ENCODE data around the gene COL19A1. TPM values are rescaled to one million over a fixed set of nuclear protein-coding genes. Genes with fewer than 3 reads are reported as not detected.

Gene COL19A1
- total RNA-seq, 1 donor from 2014 or later = 2.0 TPM

DNA sequence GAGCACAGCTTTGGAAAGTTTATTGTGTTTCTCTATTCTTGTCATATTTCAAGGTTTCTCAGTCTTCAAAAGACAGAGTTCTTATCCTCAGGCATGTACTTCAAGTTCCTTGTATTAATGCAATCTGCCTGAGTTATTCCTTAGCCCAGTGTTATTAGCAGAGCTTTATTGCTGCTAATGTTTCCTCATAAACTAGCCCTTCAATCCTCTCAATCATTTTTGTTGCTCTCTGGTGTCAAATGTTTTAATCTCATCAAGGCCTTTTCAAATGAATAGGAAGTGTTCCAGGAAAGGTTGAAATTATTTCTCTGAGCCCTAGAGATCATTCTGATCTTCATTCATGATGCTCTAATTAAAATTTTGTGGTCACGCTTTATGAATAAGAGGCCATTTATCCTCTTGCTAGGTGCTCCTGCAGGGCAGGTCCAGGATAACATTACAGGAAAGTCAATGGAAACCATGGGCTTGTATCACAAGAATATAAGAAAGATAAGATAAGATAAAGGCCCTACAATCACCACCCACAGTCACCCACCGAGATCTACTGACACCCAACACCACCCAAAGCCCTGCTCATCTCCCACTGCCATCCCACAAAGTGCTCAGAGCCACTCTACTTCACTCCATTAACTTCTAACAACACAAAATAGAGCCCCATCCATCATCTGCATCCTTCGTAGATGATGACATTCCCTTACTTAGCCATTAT is 310.6 kb downstream of the COL19A1 start:
- no peak for DNase-seq
- intact Hi-C loops (cut with DNase I) = no loop called here
- ATAC-seq (ENCODE audit: poor library complexity) = no peak

DNA sequence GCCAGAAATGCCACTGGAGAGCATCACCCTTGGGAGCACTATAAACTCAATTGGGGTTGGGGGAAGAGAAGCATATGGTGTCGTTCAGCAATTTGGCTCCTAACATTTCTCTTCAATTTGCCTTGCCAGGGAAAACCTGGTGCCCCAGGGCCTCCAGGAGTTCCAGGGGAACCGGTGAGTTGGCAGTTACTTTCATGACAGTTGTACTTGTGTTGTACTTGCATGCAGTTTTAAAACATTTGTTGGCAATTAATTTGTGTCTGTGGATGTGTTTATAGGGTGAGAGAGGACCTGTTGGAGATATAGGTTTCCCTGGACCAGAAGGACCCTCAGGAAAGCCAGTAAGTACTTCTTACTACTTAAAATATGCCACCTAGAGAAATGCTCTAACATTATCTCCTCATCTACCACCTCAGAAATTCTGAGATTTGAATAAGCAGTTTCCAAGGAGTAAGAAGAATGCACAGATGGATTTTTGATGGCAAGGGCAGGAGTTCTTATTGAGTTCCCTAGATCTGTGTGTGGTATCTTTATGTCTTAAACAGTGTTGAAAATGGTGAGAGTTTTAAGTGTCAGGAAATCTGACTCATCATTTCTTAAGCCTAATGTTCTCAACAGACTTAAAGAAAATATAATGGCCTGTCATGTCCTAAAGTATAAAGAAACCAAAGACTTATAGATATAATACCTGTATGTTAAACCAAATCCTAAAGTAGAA is 314.0 kb downstream of the COL19A1 start:
- intact Hi-C loops (cut with DNase I) = no loop called here
- DNase-seq (no peak), ATAC-seq (ENCODE audit: poor library complexity) (no peak)

DNA sequence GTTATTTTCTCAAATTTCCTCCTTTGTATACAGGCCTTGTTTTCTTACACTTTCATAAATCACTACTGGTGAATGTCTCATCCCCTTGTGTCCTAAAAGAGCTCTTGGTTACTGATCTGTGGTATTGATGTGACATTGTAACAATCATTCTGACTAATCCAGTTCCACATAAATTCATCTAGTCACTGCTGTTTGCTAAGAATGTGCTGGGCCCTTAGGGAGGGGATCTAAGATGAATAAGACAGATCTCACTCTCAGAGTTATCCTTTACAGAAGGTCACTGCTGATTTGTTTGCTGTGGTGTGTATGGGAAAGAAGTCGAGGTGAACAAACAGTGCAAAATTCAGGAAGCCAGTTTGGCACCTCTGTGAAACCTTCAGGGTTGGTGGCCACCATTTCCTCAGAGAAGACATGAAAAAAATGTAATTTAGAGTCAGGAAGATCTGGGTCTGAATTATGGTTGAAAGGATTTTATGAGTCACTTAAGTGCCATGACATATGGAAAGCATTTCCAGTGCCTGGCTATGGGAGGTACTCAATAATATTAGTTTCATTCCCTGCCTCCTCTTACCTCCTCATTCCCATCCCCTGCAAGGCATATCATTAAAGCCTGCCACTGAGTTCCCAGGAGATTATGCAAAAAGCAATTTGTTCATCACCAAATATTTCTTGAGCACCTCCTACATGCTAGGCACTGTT is 314.7 kb downstream of the COL19A1 start:
- DNase-seq (no peak), ATAC-seq (ENCODE audit: poor library complexity) (no peak)
- intact Hi-C loops (cut with DNase I) = no loop called here

DNA sequence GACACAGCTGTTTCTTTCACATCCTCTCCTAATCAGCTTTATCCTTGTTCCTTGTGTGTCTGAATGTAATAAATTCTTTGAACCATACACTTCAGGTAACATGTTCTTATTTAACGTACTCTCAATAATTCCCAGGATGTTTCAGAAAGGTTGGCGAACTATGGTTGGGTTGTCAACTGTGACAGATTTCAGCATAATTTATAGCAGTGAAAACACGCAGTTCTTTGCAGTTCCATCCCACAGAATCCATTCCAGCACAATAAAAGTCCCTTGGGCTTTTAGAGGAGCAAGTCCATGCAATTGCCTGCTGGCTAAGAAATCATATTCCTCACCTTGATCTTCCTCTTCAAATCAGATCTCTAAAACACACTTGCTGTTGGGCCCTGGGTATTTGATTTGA is 317.2 kb downstream of the COL19A1 start:
- ATAC-seq (ENCODE audit: poor library complexity) (no peak), DNase-seq (no peak)
- intact Hi-C loops (cut with DNase I) = no loop called here

DNA sequence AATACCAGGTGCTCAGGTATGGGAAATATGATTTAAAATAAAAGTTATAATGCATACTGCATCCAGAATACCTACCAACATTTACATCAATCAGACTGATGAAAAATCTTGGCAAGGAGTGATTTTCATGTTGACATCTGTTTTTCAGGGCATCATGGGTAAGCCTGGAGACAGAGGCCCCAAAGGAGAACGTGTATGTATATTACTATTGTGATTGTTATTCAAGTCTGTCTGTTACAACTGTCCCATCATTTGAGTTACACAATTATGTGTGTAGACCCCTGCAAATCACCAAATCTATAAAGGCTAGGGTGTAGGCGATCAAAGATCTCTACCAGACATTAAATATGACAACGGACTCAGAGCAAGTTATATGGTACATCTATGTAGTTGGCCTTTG is 318.4 kb downstream of the COL19A1 start:
- intact Hi-C loops (cut with DNase I) = no loop called here
- DNase-seq (no peak), ATAC-seq (ENCODE audit: poor library complexity) (no peak)

DNA sequence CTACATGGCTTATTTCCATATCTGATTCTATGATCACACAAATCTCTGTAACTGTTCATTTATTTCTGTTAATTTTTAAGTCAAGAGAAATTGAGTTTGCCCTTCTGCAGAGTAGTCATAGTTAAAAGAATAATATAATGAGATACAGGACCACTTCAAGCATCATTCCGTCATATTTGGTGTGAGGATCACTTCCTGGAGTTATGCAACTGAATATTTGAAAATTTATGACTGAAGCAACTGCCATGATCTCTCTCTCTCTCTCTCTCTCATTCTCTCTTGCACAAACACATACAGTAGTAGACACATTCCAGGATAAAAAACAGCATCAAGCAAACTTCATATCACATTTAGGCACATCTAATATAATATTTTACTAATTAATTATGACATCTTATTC is 320.1 kb downstream of the COL19A1 start:
- intact Hi-C loops (cut with DNase I) = no loop called here
- DNase-seq (no peak), ATAC-seq (ENCODE audit: poor library complexity) (no peak)

DNA sequence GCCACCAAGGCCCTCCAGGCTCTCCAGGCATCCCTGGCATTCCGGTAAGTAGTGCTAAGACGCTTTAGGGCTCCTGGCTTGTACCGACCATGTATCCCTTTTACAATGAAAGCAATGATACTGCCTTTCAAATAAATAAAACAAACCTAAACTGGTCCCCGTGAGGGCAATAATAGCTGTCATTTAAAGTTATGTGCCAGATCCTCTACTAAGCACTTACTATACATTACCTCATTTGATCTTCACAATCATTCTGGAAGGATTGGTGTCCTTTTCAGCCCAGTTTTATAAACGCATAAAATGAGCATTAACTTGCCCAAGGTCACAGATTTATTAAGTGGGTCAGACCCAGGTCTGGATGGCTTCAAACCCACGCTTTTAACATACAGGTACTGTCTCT is 321.8 kb downstream of the COL19A1 start:
- DNase-seq = no peak
- intact Hi-C loops (cut with DNase I) = no loop called here
- no peak for ATAC-seq (ENCODE audit: poor library complexity)

DNA sequence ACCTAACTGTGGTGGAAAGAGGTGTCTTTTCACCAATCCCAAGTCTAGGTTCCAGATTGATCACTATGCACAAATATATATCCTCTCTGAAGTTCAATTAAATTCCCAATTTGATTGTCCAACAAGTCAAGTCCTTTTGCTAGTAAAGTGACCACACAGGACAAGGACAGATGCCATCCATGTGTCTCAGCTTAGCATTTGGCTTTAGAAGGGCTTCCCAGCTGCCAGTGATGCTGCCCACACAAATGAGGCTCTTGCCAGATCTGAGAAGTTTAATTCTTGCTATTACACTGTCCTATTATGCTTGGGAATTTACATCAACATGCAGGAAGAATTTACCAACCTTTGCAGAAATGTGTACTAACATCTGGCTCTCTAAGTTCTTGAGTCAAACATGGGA is 328.1 kb downstream of the COL19A1 start:
- no peak for ATAC-seq (ENCODE audit: poor library complexity)
- intact Hi-C loops (cut with DNase I) = no loop called here
- no peak for DNase-seq

DNA sequence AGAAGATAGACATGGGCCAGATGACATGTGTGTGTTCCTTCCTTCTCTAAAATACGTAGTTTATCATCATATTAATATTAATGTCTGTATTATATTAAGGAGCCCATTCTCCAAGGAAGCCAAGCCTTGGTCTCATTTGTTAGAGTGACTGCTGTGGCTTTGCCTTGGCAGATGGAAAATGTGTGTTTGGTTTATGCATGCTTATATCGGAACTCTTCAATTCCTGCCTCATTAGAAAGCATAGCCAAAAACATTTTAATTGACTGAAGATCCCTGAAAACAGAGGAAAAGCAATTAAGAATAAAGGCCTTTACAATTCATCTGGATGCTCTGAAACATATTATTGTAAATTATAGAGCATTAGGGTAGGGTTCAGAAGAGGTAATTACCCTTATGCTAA is 330.2 kb downstream of the COL19A1 start:
- DNase-seq (no peak), ATAC-seq (ENCODE audit: poor library complexity) (no peak)
- intact Hi-C loops (cut with DNase I) = no loop called here

DNA sequence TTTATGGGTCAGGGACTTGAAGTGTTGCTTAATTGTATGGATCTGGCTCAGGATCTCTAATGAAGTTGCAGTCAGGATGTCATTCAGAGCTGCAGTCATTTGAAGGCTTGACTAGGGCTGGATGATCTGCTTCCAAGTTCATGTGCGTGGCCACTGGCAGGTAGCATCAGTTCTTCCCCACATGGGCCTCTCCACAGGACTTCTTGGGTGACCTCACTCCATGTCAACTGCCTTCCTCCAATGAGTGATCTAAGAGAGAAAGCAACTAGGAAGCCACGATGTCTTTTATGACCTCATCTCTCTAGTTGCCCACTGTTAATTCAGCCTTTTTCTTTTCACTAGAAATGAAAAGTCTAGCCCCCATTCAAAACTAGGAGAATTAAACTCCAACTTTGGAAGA is 332.4 kb downstream of the COL19A1 start:
- intact Hi-C loops (cut with DNase I) = no loop called here
- no peak for ATAC-seq (ENCODE audit: poor library complexity)
- DNase-seq = no peak

DNA sequence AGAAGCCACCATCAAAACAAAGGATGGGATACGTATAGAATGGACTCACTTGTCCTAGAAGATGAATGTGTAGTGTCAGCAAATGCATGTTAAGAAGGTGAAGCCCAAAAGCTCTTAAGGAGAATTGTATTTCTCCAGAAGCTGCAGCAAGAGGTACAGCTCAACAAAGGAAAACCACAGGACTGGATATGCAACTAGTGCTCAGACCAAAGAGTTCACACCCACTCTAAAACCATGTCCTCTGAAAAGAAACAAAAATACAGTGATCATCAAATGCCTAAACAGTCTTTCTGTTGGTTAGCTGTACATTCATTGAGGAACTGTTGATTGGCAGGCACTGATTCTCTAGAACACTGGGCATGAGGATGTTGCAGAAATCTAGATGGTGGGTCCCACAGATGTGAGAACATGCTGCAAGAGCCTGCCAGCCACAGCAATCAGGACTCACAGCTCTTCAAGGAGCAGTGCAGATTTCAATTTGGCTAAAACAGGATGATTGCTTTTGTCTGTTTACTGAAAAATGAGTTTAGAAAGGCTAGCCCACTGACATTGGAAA is 342.0 kb downstream of the COL19A1 start:
- no peak for DNase-seq
- intact Hi-C loops (cut with DNase I) = no loop called here
- ATAC-seq (ENCODE audit: poor library complexity) = no peak

DNA sequence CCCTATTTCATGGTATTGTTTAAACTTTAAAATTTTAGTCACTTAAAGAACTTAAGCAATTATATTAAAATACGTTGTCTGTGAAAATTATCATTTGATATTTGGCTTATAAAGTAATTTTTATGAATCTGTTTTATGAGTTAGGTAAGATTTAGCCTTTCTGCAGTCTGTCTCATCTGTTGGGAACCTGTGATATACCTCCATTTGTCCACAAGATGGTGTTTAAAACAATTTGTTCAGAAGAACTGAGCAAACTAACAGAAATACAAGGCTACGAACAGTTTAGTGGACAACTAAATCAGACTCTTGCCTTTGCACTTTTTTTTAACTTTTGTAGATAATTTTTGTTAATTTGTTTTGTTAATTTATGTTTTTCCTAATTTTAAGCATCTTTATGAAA is 344.1 kb downstream of the COL19A1 start:
- intact Hi-C loops (cut with DNase I) = no loop called here
- DNase-seq (no peak), ATAC-seq (ENCODE audit: poor library complexity) (no peak)

DNA sequence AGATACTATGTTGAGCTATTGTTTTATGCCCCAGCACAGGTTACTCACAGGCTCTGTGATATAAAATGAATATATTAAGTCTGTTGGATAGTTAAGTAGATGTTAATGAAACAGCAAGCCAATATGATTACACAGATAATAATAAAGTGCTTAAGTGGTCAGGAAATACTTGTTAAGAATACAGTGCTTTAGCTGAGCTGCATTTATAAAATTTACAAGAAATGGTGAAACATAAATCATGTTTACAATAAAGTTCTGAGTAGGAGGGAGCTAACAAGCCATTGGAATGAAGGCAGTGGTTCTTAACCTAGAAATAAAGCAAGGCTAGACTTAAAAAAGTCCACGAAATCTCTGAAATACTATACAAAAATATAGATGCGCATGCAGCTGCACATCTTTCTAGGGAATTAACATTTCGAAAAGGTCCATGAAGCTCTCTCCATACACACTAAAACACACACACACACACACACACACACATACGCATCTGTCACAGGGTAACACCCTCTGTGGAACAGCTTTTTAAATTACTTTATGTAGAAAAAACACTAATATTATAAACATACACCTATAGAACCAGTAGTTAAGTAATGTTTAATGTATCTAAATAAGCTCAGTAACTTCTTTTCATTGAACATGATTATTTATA is 349.2 kb downstream of the COL19A1 start:
- no peak for ATAC-seq (ENCODE audit: poor library complexity)
- intact Hi-C loops (cut with DNase I) = no loop called here
- DNase-seq = no peak

DNA sequence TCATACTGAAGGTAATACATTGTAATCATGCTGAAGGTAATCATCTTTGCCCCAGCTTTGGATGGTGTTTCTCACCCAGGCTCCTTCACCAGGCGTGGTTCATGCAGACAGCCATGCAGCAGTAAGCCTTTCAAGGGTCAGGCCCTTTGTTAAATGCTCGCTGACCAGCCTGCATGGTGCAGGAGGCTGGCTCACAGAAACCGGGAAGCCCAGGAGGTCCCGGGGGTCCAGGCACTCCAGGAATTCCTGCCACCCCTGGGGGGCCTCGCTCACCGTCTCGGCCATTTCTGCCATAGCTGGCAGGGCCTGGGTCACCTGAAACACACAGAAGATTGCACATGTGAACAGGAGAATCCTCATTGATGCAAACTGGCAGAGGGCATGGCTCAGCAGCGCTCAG is 350.4 kb downstream of the COL19A1 start:
- no peak for DNase-seq
- ATAC-seq (ENCODE audit: poor library complexity) = no peak
- intact Hi-C loops (cut with DNase I) = no loop called here

DNA sequence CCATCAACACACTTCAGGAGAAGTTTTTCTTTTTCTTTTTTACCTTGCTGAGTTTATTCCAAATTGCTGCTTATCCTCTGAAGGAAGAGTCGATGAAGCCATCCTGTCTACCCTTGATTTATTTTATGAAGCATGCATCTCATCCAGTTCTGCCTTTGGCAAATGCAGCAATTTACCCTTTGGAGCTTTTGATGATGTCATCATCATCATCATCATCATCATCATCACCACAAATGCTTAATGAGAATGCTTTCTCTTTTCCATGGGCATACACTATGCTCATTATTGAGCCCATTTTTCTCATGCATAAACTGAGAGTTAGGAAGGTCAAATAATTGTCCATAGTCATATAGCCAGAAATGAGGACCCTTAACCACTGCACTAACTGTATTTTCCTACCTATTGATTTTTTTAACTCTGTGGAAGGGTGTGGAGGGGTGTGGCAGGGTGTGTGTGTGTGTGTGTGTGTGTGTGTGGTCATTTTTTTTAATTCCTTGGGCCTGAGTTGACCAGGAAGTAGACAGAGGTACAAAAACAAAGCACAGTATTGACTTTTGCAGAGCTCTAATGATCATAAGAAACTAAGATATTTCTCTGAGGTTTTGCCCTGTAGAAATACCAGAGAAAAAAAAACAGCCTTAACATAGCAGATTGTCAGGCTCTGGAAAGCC is 353.7 kb downstream of the COL19A1 start:
- intact Hi-C loops (cut with DNase I) = no loop called here
- DNase-seq = no peak
- no peak for ATAC-seq (ENCODE audit: poor library complexity)

DNA sequence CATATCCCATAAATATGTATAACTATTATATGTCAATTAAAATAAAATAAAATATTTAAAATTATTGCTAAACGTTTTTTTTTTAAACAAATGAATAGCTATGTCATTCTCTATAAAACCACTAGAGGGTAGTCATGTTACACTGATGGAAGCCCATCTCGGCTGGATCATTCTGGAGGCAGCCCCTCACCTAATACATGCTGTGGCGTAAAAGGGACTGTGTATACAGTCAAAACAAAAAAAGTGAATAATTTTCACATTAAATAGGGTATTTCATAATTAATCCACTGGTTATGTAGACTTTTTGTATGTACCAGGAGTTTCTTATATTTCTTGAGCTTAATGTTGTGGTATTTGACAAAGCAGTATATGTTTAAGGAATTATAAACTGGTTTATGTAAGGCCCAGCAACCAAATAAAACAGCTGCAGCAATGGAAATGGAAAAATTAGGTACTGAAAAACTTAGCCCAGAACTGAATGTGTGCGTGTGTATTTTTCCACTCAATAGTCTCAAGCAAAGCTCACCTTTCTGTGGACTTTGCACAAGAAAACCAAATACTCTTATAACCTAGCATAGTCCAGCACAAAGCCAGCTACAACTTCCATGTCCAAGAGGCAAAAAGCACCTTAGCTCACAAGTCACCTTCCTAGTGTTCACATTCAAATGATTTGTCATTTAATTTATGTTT is 354.8 kb downstream of the COL19A1 start:
- ATAC-seq (ENCODE audit: poor library complexity) = no peak
- intact Hi-C loops (cut with DNase I) = no loop called here
- no peak for DNase-seq

DNA sequence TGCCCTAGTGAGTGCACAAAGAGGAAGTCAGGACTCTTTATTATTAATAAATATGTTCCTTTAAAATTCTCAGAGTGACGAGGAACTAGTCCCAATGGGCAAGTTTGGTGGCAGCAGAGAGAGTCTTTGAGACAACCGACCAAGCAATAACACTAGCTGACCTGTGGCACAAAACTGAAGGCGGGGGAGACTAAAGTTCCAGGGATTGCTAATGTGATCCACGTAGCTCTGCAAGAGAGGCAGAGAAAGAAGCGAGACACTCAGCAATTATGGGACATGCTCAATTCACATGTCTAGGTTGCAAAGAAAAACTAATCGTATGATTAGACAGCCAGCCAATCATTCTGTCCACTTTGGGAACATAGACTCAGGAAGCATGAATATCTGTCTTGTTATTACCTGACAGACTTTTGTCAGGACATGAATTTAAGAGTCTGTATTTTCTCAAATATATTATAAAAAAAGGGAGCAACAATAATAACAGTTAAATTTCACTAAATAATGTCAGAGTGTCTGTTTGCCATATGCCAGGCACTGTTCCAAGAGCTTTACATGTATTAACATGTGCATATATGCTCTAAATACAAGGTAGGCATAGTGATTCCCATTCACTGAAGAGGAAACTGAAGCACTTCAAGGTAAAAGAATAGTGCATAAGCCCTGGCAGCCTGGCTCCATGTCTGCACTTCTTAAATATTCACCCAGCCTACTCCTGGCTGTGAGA is 355.5 kb downstream of the COL19A1 start:
- no peak for ATAC-seq (ENCODE audit: poor library complexity)
- intact Hi-C loops (cut with DNase I) = no loop called here
- DNase-seq = no peak

DNA sequence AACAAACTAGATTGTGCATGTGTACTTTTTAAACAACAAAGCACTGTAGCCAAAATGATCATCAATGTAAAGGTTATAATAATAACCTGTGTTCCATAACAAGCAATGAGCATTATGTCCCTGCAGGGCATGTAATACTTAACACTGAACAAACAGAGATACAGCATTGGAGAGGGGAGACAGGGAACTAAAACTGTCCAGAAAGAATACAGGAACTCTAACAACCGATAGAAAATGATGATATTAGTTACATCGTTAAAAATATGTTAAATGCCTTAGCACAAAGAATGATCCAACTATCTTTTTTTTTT is 356.0 kb downstream of the COL19A1 start:
- intact Hi-C loops (cut with DNase I) = no loop called here
- DNase-seq (no peak), ATAC-seq (ENCODE audit: poor library complexity) (no peak)
